Measurements from ENCODE around the gene PASK. TPM values are rescaled to one million over a fixed set of nuclear protein-coding genes. Genes with fewer than 3 reads are reported as not detected.
A peak's percentile ranks its signal among the peaks of the same experiment; 100 is the strongest.

Gene PASK
- total RNA-seq, 2 donors from 2014 or later, result 0.98 to 1.1 TPM

DNA sequence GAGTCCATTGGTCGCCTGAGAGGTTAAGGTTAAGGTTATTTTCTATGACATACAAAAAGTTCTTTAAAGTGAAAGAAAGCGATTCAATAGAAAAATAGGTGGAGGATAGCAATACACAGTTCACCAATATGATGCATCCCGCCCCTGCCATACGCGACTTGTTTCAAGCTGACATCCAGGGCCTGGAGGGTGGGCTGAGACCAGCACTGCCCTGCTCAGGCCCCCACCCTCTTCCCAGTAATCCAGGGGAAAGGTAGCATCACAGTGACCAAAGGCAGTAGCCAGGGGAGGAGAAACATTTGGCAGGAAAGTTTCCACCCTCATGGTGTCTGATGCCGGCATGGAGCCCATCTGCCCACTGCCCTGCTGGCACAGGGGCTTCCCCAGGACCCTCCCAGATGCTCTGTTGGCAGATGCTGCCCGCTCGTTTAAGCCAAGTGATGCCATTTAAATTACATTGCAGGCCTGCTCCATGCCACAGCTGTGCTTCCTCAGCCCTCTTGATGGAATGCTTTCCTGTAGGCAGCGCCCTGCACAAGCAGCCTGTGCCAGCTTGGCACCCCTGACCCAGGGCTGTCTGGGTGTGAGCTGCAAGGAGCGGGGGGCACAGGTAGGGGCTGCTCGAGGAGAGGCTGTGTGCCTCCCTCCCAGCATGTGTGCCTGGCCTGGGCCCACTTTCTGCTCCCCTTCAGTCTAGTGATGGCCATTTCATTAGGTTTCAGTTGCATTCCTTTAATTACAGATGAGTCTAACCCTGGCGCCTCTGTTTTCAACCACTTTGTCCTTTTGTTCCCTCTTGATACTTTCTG is 28.5 kb upstream of the PASK start:
- Histone ChIP-seq H3K36me3 (no peaks in the 10 kb centered on the region), H3K27me3 (no peaks in the 10 kb centered on the region), H3K4me1 (no peaks in the 10 kb centered on the region), H3K27ac (no peak overlapping the region), H3K9me3 (no peaks in the 10 kb centered on the region), H3K4me3 (no peak overlapping the region)
- DNase-seq (ENCODE audit: low spot score), result no peak
- TF ChIP-seq, protein P1, sequence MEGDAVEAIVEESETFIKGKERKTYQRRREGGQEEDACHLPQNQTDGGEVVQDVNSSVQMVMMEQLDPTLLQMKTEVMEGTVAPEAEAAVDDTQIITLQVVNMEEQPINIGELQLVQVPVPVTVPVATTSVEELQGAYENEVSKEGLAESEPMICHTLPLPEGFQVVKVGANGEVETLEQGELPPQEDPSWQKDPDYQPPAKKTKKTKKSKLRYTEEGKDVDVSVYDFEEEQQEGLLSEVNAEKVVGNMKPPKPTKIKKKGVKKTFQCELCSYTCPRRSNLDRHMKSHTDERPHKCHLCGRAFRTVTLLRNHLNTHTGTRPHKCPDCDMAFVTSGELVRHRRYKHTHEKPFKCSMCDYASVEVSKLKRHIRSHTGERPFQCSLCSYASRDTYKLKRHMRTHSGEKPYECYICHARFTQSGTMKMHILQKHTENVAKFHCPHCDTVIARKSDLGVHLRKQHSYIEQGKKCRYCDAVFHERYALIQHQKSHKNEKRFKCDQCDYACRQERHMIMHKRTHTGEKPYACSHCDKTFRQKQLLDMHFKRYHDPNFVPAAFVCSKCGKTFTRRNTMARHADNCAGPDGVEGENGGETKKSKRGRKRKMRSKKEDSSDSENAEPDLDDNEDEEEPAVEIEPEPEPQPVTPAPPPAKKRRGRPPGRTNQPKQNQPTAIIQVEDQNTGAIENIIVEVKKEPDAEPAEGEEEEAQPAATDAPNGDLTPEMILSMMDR (IDR thresholded peaks at IDR 0.05), result no peak

DNA sequence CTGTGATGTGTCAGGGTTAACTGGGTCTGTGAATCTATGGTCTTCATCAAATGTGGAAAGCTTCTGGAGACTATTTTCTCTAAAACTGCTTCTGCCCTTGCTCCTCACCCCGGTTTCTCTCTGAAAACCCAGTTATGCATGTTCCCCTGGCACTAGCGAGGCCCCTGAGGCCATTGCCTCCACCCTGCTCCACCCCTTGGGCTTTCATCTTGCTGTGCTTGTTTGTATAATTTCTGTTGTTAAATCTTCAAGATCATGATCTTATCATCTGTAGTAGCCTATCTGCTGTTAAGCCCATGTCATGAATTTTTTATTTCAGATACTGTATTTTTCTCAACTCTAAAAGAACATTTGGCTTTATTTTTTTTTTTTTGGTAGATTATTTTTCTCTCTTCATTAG is 24.3 kb upstream of the PASK start:
- TF ChIP-seq, protein P1 (IDR thresholded peaks at IDR 0.05), result no peak
- Histone ChIP-seq H3K27me3 (no peaks in the 10 kb centered on the region), H3K4me1 (no peaks in the 10 kb centered on the region), H3K36me3 (peaks cover 31% of the 10 kb centered on the region), H3K27ac (no peak overlapping the region), H3K4me3 (no peak overlapping the region), H3K9me3 (peaks cover 0 to 17% of the 10 kb centered on the region in 2 donors)
- DNase-seq (ENCODE audit: low spot score), result no peak

DNA sequence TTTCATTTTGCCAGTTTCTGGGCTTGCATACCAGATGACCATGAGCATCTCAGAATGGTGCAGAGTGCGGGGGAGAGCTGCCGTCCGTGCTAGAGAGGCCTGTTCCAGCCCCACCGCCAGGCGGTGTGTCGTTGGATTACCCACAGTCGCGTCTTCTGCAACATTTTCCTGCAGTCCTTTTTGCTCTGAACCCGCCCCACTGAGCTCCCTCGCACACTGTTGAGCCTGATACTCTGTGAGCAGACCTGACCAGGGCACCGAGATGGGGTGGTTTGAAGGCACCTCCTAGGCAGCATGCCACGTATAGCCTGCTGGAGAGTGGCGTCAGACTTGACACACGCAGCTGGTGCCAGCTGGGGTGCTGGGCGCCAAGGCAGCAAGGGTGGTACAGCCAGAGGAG is 19.1 kb upstream of the PASK start:
- TF ChIP-seq, protein P1 (IDR thresholded peaks at IDR 0.05), result no peak
- H3K9me3 ChIP-seq, result peaks cover 0 to 17% of the 10 kb centered on the region in 2 donors
- no peaks in the 10 kb centered on the region for H3K27me3 ChIP-seq
- no peak for DNase-seq (ENCODE audit: low spot score)
- H3K27ac ChIP-seq, result no peak overlapping the region
- H3K36me3 ChIP-seq, result peaks cover 82% of the 10 kb centered on the region
- no peak overlapping the region for H3K4me3 ChIP-seq
- H3K4me1 ChIP-seq, result peaks cover 0 to under 1% of the 10 kb centered on the region in 2 donors

DNA sequence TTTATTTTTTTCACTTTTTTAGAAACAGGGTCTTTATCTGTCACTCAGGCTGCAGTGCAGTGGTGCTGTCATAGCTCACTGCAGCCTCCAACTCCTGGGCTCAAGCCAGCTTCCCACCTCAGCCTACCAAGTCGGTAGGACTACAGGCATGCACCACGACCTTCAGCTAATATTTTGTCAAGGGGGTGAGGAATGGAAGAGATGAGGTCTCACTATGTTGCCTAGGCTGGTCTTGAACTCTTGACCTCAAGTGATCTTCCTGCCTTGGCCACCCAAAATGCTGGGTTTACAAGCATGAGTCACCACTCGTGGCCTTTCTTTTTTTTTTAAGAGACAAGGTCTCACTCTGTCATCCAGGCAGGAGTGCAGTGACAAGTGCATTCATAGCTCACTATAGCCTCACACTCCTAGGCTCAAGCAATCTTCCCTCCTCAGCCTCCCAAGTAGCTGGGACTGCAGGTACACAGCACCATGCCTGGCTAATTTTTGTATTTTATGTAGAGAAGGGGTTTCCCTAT is 14.4 kb upstream of the PASK start:
- H3K27me3 ChIP-seq, result no peaks in the 10 kb centered on the region
- no peak for DNase-seq (ENCODE audit: low spot score)
- peaks cover 70% of the 10 kb centered on the region for H3K36me3 ChIP-seq
- TF ChIP-seq, protein P1 (IDR thresholded peaks at IDR 0.05), result no peak
- no peak overlapping the region for H3K4me3 ChIP-seq
- no peak overlapping the region for H3K27ac ChIP-seq
- H3K4me1 ChIP-seq, result peaks cover 0 to 22% of the 10 kb centered on the region in 2 donors
- H3K9me3 ChIP-seq, result no peaks in the 10 kb centered on the region

DNA sequence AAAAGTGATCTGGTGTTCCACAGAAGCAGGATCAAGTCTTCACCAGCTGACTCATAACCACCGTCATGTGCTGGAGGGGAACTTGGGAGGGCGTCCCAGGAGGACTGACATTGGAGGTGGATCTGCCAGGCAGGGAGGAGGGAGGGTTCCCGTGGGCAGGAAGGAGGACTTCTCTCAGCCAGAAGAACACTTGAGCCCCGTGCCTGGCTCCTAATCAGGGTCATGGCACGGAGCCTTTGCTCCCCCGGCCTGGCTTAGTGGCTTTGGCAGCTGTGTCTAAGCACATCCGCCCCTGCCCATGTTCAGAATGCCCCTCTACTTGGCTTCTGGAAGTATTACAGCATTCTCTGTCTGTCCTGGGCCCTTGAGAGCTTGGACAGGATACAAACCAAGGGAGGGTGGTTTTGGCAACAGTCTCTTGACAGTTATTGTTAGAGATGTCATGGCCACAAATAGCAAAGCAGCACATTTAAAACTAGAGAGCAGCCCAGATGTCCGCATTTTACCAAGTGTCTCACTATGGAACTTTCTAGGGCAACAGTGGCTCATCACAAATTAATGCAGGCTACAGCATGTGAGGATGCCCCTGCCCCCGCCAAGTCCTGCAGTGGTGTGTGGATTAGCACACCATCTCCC is 12.5 kb upstream of the PASK start:
- no peaks in the 10 kb centered on the region for H3K9me3 ChIP-seq
- DNase-seq (ENCODE audit: low spot score), result peak; percentile 89
- TF ChIP-seq, protein P1 (IDR thresholded peaks at IDR 0.05), result no peak
- peaks cover 0 to 22% of the 10 kb centered on the region in 2 donors for H3K4me1 ChIP-seq
- H3K36me3 ChIP-seq, result peaks cover 59% of the 10 kb centered on the region
- H3K27ac ChIP-seq, result peak overlapping the region; percentile 72 to 87
- no peak overlapping the region for H3K4me3 ChIP-seq
- no peaks in the 10 kb centered on the region for H3K27me3 ChIP-seq

All from right atrium auricular region (tissue), 2 donors.